ENCODE results near the gene PSG11.
"Not testable (repeated sequence)": the region's sequence is repeated elsewhere in the genome, so short reads cannot be mapped to it uniquely, and the experiment has no call there.

Gene PSG11

DNA sequence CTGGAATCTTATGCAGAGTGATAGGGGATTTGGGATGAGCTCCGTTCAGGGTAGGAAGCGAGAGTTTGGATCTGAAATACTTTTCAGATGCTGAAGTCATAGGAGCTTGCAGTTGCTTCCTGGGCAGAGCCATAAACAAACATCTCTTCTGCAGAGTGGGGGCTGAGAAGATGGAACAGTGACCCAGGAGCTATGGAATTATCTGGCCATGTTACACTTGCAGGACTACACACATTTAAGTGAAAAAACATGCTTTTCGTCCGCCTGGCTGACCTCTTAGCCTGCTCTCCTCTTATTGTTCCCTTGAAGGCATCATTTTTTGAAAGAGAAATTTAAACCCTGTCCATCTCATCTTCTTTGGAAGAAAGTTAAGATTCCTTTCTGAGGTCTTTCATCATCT is 40.7 kb downstream of the PSG11 start:
- no peak for DNase-seq

DNA sequence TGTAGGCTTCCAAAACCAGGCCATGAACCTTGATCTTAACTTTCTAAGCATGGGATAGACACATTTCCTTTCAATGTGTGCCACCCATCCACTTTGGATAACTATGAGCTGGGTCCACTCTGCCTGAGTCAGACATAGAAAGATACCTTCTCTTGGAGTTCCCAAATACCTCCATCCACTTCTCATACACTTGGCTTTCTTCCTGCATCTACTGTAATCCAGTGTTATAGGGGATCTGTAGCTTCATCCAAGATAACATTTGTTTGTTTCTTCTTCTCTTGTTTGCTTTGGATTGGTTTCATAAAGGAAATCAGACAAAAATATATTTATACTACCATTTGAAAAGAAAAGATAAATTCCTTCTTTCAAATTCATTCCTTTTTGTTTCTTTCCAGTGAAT is 44.2 kb downstream of the PSG11 start:
- not testable (repeated sequence) for DNase-seq

- DNase-seq, result not testable (repeated sequence)
Observed at GRCh38 chr19:42971451-42971850, 54.8 kb downstream of the PSG11 start.

DNA sequence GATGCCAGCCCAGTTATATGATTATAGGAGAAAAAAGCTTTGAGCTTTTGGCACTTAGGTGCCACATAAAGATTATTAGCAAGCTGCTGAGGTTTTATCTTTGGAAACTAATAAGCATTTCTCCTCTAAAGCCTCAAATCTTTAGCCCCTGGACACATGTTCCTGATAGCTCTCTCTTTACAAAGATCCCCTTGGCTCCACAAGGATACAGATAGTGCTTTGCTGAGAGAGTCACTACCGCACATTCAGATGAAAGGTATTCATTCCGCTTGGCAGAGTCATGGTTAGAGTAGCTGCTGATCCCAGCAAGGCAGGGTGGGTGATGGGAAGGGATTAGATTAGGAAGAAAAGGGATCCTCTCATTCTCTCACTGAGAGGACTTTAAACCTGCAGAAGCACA is 61.1 kb downstream of the PSG11 start:
- no peak for DNase-seq

GRCh38 chr19:42961119-42961518 is 65.2 kb downstream of the PSG11 start:
- DNase-seq, result no peak
